ENCODE measurements around the gene PDE4C. TPM values are rescaled to one million over a fixed set of nuclear protein-coding genes. Genes with fewer than 3 reads are reported as not detected.

Gene PDE4C
- total RNA-seq, 1 donor from 2014 or later: 1.6 TPM

- no peak for TF ChIP-seq CTCF (IDR thresholded peaks at IDR 0.05; ENCODE audit: unreplicated experiment)
- Mint-ChIP-seq H3K27me3 (peaks cover 59% of the 10 kb centered on the region), H3K27ac (no peak overlapping the region), H3K9me3 (ENCODE audit: low read depth) (peaks cover 3% of the 10 kb centered on the region), H3K4me1 (ENCODE audit: low read depth) (peaks cover 3% of the 10 kb centered on the region), H3K36me3 (ENCODE audit: insufficient read depth) (no peaks in the 10 kb centered on the region), H3K4me3 (ENCODE audit: low read depth) (no peak overlapping the region)
- DNase-seq (ENCODE audit: low spot score, unreplicated experiment): no peak
Observed at GRCh38 chr19:18229915-18230314, 3.7 kb upstream of the PDE4C start.

- H3K9me3 Mint-ChIP-seq (ENCODE audit: low read depth): peaks cover 3% of the 10 kb centered on the region
- H3K27me3 Mint-ChIP-seq: peaks cover 59% of the 10 kb centered on the region
- H3K27ac Mint-ChIP-seq: no peak overlapping the region
- TF ChIP-seq CTCF (IDR thresholded peaks at IDR 0.05; ENCODE audit: unreplicated experiment): peak; percentile 47
- peaks cover 5% of the 10 kb centered on the region for H3K4me1 Mint-ChIP-seq (ENCODE audit: low read depth)
- no peak overlapping the region for H3K4me3 Mint-ChIP-seq (ENCODE audit: low read depth)
- DNase-seq (ENCODE audit: low spot score, unreplicated experiment): no peak
- no peaks in the 10 kb centered on the region for H3K36me3 Mint-ChIP-seq (ENCODE audit: insufficient read depth)
Observed at GRCh38 chr19:18229474-18229873, 3.2 kb upstream of the PDE4C start.

GRCh38 chr19:18227781-18228271 lies 1.6 kb upstream of the PDE4C start:
- peaks cover 55% of the 10 kb centered on the region for H3K27me3 Mint-ChIP-seq
- H3K27ac Mint-ChIP-seq: no peak overlapping the region
- no peaks in the 10 kb centered on the region for H3K9me3 Mint-ChIP-seq (ENCODE audit: low read depth)
- no peak for DNase-seq (ENCODE audit: low spot score, unreplicated experiment)
- H3K4me1 Mint-ChIP-seq (ENCODE audit: low read depth): peaks cover 7% of the 10 kb centered on the region
- no peak for TF ChIP-seq CTCF (IDR thresholded peaks at IDR 0.05; ENCODE audit: unreplicated experiment)
- no peaks in the 10 kb centered on the region for H3K36me3 Mint-ChIP-seq (ENCODE audit: insufficient read depth)
- no peak overlapping the region for H3K4me3 Mint-ChIP-seq (ENCODE audit: low read depth)

- H3K9me3 Mint-ChIP-seq (ENCODE audit: low read depth): no peaks in the 10 kb centered on the region
- no peak for DNase-seq (ENCODE audit: low spot score, unreplicated experiment)
- H3K36me3 Mint-ChIP-seq (ENCODE audit: insufficient read depth): no peaks in the 10 kb centered on the region
- H3K4me3 Mint-ChIP-seq (ENCODE audit: low read depth): no peak overlapping the region
- H3K27me3 Mint-ChIP-seq: peaks cover 52% of the 10 kb centered on the region
- H3K4me1 Mint-ChIP-seq (ENCODE audit: low read depth): peaks cover 3% of the 10 kb centered on the region
- H3K27ac Mint-ChIP-seq: peak overlapping the region; percentile 33
- no peak for TF ChIP-seq CTCF (IDR thresholded peaks at IDR 0.05; ENCODE audit: unreplicated experiment)
Observed at GRCh38 chr19:18226956-18227780, 930 bp upstream of the PDE4C start.

- TF ChIP-seq CTCF (IDR thresholded peaks at IDR 0.05; ENCODE audit: unreplicated experiment): no peak
- peaks cover 54% of the 10 kb centered on the region for H3K27me3 Mint-ChIP-seq
- peaks cover 3% of the 10 kb centered on the region for H3K4me1 Mint-ChIP-seq (ENCODE audit: low read depth)
- no peak overlapping the region for H3K27ac Mint-ChIP-seq
- H3K4me3 Mint-ChIP-seq (ENCODE audit: low read depth): no peak overlapping the region
- H3K9me3 Mint-ChIP-seq (ENCODE audit: low read depth): no peaks in the 10 kb centered on the region
- no peaks in the 10 kb centered on the region for H3K36me3 Mint-ChIP-seq (ENCODE audit: insufficient read depth)
- no peak for DNase-seq (ENCODE audit: low spot score, unreplicated experiment)
Observed at GRCh38 chr19:18225355-18225701, 910 bp downstream of the PDE4C start.
